ENCODE results near the gene DUSP12.

Gene DUSP12

DNA sequence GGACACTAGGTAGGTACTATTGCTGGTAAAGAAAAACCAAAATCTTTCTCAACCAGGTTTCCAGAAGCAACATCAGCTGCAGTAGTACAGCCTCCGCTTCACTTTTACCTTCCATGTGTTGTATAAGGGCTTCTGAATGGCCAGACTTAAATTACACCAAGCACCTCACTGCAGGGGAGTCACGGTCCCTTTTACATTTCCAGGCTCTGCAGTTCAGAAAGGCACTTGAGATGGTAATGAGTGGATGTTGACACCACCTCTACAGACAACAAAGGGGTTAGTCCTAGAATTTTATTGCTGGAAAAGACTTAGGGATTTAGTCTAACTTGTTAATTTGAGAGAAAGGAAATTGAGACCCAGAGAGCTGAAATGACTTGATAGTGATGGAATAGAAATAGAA is 12.0 kb upstream of the DUSP12 start:
- no peak overlapping the region for H3K9ac ChIP-seq
- no peaks in the 10 kb centered on the region for H3K27me3 ChIP-seq
- H3K4me1 ChIP-seq = peaks cover 32% of the 10 kb centered on the region
- H3K27ac ChIP-seq = no peak overlapping the region
- no peaks in the 10 kb centered on the region for H3K36me3 ChIP-seq
- no peaks in the 10 kb centered on the region for H4K20me1 ChIP-seq
- no peak for TF ChIP-seq Cebpa-rat (IDR thresholded peaks at IDR 0.05)
- H3K4me2 ChIP-seq = no peak overlapping the region
- H3K9me3 ChIP-seq = no peaks in the 10 kb centered on the region
- no peak overlapping the region for H3K4me3 ChIP-seq

DNA sequence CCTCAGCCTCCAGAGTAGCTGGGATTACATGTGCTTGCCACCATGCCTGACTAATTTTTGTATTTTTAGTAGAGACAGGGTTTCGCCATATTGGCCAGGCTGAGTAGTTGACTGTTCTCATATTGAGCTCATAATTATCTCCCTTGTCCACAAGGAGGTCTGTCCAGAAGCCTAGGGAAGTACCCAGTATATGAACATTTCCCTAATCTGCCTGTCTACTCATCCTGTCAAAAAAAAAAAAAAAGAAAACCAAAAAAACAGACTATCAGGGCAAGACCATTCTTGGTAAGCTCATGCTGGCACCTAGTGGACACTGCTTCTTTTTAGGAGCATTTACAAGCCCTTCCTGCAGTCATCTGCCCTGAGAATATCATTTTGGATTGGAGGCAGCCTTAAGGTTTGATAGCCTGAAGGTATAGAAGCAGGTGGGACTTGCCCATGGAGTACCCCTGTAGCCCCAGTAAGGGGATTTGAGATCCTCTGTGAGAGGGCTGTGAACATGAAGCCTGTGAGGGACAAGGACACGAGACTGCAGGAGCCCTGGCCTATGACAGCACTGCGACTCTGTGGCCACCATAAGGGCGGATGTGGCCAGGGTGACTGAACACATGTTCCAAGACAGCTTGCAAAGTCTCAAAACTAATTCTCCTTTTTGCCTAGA is 10.8 kb upstream of the DUSP12 start:
- H3K27ac ChIP-seq = no peak overlapping the region
- 0 out of 2 replicates have a peak overlapping the region, but pooled peaks have one; percentile 3 for H3K4me2 ChIP-seq
- no peak overlapping the region for H3K4me3 ChIP-seq
- peaks cover 32% of the 10 kb centered on the region for H3K4me1 ChIP-seq
- H3K27me3 ChIP-seq = no peaks in the 10 kb centered on the region
- TF ChIP-seq Cebpa-rat (IDR thresholded peaks at IDR 0.05) = no peak
- no peaks in the 10 kb centered on the region for H3K9me3 ChIP-seq
- H4K20me1 ChIP-seq = no peaks in the 10 kb centered on the region
- H3K9ac ChIP-seq = no peak overlapping the region
- H3K36me3 ChIP-seq = no peaks in the 10 kb centered on the region

DNA sequence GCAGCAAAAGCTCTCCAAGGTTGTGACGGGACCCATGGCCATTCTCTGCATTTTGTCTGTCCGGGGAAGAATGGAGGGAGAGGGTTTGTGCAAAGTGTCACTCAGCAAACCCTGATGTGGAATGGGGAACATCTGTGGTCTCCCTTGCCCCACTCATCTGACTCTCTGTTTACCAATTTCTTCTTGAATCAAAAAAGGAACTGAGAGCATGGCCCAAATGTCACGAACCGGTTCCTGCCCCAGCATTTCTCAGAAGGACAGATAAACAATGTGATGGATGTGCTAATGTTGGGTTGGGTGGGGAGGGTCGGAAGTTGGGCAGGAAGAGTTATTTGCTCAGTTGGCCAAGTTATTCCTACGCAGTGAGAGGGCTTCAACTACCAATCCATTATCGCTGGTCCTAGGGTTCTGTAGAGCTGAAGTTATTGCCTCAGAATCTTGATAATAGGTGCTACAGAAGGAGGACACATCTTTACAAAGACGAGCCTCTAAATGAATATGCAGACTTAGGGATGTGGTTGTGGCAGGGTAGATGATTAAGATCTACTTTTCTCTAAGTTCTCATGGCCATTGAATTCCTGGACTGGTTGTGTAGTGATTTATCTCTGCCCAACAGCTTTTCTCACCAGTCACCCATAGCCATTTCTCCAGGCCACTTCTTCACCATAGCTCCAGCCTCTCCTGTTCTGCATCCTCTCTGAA is 9.6 kb upstream of the DUSP12 start:
- Histone ChIP-seq H3K9ac (no peak overlapping the region), H3K36me3 (no peaks in the 10 kb centered on the region), H3K27me3 (no peaks in the 10 kb centered on the region), H4K20me1 (no peaks in the 10 kb centered on the region), H3K4me3 (no peak overlapping the region), H3K4me2 (peak overlapping the region; percentile 50), H3K27ac (no peak overlapping the region), H3K9me3 (no peaks in the 10 kb centered on the region), H3K4me1 (peaks cover 32% of the 10 kb centered on the region)
- no peak for TF ChIP-seq Cebpa-rat (IDR thresholded peaks at IDR 0.05)

DNA sequence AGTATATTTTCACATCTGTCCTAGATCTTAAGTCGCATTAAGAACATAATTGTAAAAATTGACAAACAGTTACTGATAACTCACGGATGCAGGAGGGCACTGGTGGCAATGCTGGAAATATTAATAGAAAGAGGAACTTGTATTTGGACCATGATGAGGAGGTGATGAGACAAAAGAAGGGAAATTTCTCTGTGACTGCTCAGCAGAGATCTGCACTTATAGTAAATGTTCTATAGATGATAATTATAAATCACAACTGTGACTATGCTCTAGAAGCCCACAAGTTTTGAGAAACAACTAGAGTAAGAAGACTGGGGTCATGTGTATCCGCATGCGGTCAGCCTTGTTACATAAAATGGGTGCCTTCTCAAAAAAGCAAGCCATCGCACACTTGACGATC is 8.7 kb upstream of the DUSP12 start:
- H3K4me3 ChIP-seq = no peak overlapping the region
- H3K27ac ChIP-seq = no peak overlapping the region
- no peaks in the 10 kb centered on the region for H3K9me3 ChIP-seq
- no peaks in the 10 kb centered on the region for H3K36me3 ChIP-seq
- no peaks in the 10 kb centered on the region for H3K27me3 ChIP-seq
- peaks cover 32% of the 10 kb centered on the region for H3K4me1 ChIP-seq
- no peaks in the 10 kb centered on the region for H4K20me1 ChIP-seq
- peak overlapping the region; percentile 50 for H3K4me2 ChIP-seq
- TF ChIP-seq Cebpa-rat (IDR thresholded peaks at IDR 0.05) = no peak
- no peak overlapping the region for H3K9ac ChIP-seq

DNA sequence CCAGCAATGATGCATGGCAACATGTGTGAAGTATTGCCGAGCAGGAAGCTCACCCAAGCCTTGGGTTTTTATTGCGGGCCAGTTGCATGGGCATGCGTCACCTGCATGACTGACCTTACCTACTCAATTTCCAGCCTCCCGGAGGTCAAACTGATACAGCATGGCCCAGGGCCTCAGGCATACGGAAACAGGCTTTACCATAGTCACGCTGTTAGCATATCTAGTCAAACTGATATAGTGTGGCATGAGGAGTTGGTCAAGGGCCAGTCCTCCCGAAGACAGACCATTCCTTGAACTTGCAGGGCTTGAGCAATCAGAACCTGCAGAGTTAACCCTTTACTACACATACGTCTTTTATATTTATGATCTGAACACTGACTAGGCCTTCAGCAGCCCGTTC is 6.4 kb upstream of the DUSP12 start:
- Histone ChIP-seq H3K9ac (no peak overlapping the region), H3K4me1 (peaks cover 32% of the 10 kb centered on the region), H3K36me3 (no peaks in the 10 kb centered on the region), H4K20me1 (no peaks in the 10 kb centered on the region), H3K27me3 (no peaks in the 10 kb centered on the region), H3K4me2 (no peak overlapping the region), H3K9me3 (no peaks in the 10 kb centered on the region), H3K4me3 (no peak overlapping the region), H3K27ac (no peak overlapping the region)
- no peak for TF ChIP-seq Cebpa-rat (IDR thresholded peaks at IDR 0.05)

DNA sequence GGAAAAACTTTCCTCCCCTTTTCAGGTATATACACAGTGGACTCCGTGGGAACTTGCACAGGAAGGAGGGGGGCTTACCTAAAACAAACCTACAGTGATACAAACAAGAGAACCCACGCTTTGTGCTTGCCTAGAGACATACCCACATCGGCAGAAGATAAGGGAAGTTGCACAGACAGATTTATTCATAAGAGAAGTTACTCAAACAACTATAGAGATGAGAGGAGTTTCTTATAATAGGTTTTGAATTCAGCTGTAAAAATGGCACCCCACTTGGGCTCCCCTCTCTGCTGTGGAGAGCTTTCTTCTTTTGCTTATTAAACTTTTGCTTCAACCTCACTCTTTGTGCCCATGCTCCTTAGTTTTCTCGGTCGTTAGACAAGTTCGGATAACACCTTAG is 1.8 kb upstream of the DUSP12 start:
- Histone ChIP-seq H3K27ac (no peak overlapping the region), H3K4me1 (peaks cover 21% of the 10 kb centered on the region), H3K4me3 (no peak overlapping the region), H4K20me1 (peaks cover 21% of the 10 kb centered on the region), H3K36me3 (peaks cover 17% of the 10 kb centered on the region), H3K9ac (no peak overlapping the region), H3K27me3 (no peaks in the 10 kb centered on the region), H3K9me3 (no peaks in the 10 kb centered on the region), H3K4me2 (no peak overlapping the region)
- no peak for TF ChIP-seq Cebpa-rat (IDR thresholded peaks at IDR 0.05)

DNA sequence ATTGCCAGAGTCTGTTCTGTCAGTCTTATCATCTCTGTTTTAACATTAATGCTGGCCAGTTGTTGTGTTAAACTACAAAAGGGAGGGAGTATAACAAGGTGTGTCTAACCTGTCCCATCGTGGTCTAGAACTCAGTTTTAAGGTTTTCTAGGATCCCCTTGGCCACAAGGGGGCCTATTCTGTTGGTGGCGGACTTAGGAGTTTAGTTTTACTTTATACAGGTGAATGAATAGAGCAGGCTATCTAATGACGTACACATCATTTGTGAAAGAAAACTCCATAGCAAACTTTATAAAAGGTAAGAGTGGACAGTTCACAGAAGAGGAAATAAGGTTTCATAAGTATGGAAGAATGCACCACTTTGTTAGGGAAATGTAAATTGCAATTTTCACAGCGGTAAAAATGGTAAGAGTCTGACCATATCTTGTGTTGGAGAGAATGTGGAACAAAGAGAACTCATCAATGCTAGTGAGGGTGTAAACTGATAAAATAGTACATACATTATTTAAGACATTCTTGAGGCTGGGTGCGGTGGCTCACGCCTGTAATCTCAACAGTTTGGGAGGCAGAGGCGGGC is 14.0 kb downstream of the DUSP12 start:
- Histone ChIP-seq H3K9ac (no peak overlapping the region), H3K4me1 (peaks cover 16% of the 10 kb centered on the region), H3K4me3 (no peak overlapping the region), H3K27ac (no peak overlapping the region), H3K4me2 (no peak overlapping the region), H3K27me3 (no peaks in the 10 kb centered on the region), H3K36me3 (peaks cover 12% of the 10 kb centered on the region; the same call in 1 of the 2 replicates), H4K20me1 (peaks cover 16% of the 10 kb centered on the region; the same call in 1 of the 2 replicates), H3K9me3 (no peaks in the 10 kb centered on the region)
- no peak for TF ChIP-seq Cebpa-rat (IDR thresholded peaks at IDR 0.05)

DNA sequence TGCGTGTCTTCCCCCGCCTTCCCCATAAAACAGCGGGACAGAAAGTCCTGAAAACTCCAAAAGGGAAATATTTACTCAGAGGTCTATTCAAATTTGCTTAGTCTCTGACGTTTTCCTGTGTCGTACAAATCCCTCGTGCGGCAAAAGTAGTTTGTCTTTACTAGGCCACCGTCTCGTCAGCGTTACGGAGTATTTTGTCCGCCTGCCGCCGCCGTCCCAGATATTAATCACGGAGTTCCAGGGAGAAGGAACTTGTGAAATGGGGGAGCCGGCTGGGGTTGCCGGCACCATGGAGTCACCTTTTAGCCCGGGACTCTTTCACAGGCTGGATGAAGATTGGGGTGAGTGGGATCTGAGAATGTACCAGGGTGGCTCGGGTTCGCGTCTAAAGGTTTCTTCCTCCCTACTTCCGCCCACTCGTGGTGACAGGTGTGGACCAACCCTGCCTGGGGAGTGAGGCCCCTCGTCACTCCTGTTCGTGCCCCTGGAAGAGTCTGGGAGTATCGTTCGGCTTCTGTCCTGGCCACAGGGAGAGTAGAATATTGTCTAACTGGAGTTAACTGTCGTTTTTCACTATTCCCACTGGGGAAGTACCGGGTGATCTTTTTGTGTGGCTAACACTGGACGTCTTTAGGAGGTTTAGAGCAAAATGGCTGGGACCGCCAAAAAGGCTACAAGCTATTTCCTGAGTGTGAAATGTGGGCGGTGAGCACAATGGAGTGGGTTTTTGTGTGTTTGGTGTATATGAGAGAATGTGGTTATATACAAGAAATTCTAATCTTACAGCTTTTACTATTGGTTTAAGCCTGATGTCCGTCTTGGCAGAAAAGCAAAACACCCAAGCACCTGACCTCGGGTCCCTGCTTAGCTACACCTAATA is 16.8 kb downstream of the DUSP12 start, which contains the start of gene ATF6:
ATF6 (plus strand) TSS at position 219 of the 880 bp plus-strand sequence; CDS start at position 260, 41 bp downstream.
- Histone ChIP-seq H3K27me3 (no peaks in the 10 kb centered on the region), H3K9me3 (no peaks in the 10 kb centered on the region), H3K4me1 (peaks cover 16% of the 10 kb centered on the region), H3K4me3 (peak within 1 kb of the TSS; percentile 87), H3K4me2 (peak within 1 kb of the TSS; percentile 81), H3K27ac (peak within 1 kb of the TSS; percentile 81), H3K9ac (peak within 1 kb of the TSS; percentile 88), H3K36me3 (no peaks in the 10 kb centered on the region), H4K20me1 (peaks cover 43% of the 10 kb centered on the region)
- TF ChIP-seq Cebpa-rat (IDR thresholded peaks at IDR 0.05) = no peak

DNA sequence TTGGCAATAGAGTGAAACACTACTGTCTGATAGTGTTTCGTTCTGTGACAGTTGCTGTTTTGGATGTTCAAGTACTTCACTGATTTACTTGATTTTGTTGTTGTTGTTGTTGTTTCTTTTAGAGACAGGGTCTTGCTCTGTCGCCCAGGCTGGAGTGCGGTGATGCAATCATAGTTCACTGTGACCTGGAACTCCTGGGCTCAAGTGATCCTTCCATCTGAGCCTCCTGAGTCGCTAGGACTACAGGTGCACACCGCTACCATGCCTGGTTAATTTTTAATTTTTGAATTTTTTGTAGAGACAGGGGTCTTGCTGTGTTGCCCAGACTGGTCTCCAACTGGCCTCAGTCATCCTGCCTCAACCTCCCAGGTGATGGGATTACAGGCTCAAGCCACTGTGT is 18.9 kb downstream of the DUSP12 start:
- no peak for TF ChIP-seq Cebpa-rat (IDR thresholded peaks at IDR 0.05)
- Histone ChIP-seq H3K4me2 (no peak overlapping the region), H3K4me3 (no peak overlapping the region), H3K4me1 (peaks cover 25% of the 10 kb centered on the region), H3K9me3 (no peaks in the 10 kb centered on the region), H3K27me3 (no peaks in the 10 kb centered on the region), H4K20me1 (peaks cover 64% of the 10 kb centered on the region), H3K27ac (no peak overlapping the region), H3K9ac (no peak overlapping the region), H3K36me3 (no peaks in the 10 kb centered on the region)
